Stimulated activated naive CD8-positive, alpha-beta T cell treated with anti-CD3 and anti-CD28 coated beads, Interleukin-15, Interleukin-2, amounts not matched to agents 100 ng/mL and 50 ng/mL, for 24 hours (primary cell): ENCODE measurements around the gene AIFM3.

Experiments used
- H3K27ac Mint-ChIP-seq: one replicate; pipeline ENCODE4 v1.8.0; 2021; ENCODE audit warnings: mild to moderate bottlenecking, mixed read lengths
- H3K27me3 Mint-ChIP-seq: one replicate; pipeline ENCODE4 v1.8.0; 2021; ENCODE audit warnings: mixed read lengths
- H3K36me3 Mint-ChIP-seq: one replicate; pipeline ENCODE4 v1.8.0; 2021; ENCODE audit warnings: low read depth, mixed read lengths
- H3K4me1 Mint-ChIP-seq: one replicate; pipeline ENCODE4 v1.8.0; 2021; ENCODE audit warnings: low read depth, mixed read lengths
- H3K4me3 Mint-ChIP-seq: one replicate; pipeline ENCODE4 v1.8.0; 2021; ENCODE audit warnings: mild to moderate bottlenecking, mixed read lengths
- H3K9me3 Mint-ChIP-seq: one replicate; pipeline ENCODE4 v1.8.0; 2021; ENCODE audit warnings: mixed read lengths

Gene AIFM3

GRCh38 chr22:21022507-21022906, 55.5 kb downstream of the AIFM3 start:
- Mint-ChIP-seq H3K4me1 (peaks cover 8% of the 10 kb centered on the region), H3K27me3 (no peaks in the 10 kb centered on the region), H3K27ac (no peak overlapping the region), H3K36me3 (no peaks in the 10 kb centered on the region), H3K4me3 (no peak overlapping the region), H3K9me3 (no peaks in the 10 kb centered on the region)

- Mint-ChIP-seq H3K9me3 (no peaks in the 10 kb centered on the region), H3K27ac (no peak overlapping the region), H3K4me1 (peaks cover 8% of the 10 kb centered on the region), H3K4me3 (no peak overlapping the region), H3K36me3 (no peaks in the 10 kb centered on the region), H3K27me3 (no peaks in the 10 kb centered on the region)
These were observed 56.0 kb downstream of the AIFM3 start for GRCh38 chr22:21022955-21023614.

GRCh38 chr22:21025266-21025665, 58.2 kb downstream of the AIFM3 start:
- Mint-ChIP-seq H3K36me3 (no peaks in the 10 kb centered on the region), H3K9me3 (no peaks in the 10 kb centered on the region), H3K4me3 (no peak overlapping the region), H3K27me3 (peaks cover 9% of the 10 kb centered on the region), H3K4me1 (peaks cover 8% of the 10 kb centered on the region), H3K27ac (peak overlapping the region; percentile 58)

- H3K4me3 Mint-ChIP-seq: no peak overlapping the region
- H3K27me3 Mint-ChIP-seq: peaks cover 17% of the 10 kb centered on the region
- no peak overlapping the region for H3K27ac Mint-ChIP-seq
These were observed 59.0 kb downstream of the AIFM3 start for GRCh38 chr22:21025763-21026755.

DNA sequence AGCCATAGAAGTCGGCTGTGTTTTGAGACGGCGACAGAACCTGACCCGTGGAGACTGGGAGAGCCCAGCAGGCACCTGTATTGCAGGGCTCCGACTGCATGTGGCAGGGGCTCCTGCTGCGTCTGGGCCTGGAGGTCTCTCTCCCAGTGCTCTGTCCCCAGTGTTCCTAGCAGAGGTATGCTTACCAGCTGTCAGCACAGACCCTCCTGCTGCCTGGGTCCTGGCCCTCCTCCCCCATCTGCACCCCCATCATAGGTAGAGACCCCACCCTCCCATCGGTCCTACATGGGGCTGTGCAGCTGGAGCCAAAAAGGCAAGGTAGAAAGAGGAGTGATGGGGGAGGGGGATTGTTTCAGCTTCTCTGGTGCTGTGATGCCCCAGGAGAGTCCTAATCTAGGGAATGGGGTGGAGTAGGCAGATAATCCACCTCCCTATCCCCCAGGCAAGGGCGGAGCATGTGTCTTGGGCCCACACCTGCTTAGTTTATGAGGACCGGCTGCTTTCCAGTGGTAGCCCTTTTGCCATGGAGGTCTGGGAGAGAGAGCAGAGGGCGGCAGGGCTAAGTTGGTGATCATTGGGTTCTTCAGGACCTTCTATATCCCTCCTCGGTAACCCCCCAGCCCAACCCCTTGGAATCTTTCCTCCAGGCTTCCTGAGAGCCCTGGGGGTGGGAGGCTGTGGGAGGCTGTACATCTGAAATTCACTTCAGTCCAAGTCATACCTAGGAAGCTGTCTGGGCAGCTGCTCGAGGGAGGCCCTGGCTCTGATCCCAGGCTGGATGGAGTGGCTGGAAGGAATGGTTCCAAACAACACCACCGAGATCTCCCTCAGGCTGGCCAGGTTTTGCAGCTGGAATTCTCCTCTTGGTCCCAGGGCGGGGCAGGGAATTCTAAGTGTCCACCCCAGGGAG, 60.0 kb downstream of the AIFM3 start:
- H3K36me3 Mint-ChIP-seq: no peaks in the 10 kb centered on the region

More at GRCh38 chr22:21025763-21026755, 59.0 kb downstream of the AIFM3 start:
- Mint-ChIP-seq H3K36me3 (no peaks in the 10 kb centered on the region), H3K9me3 (no peaks in the 10 kb centered on the region), H3K4me1 (peaks cover 10% of the 10 kb centered on the region)

DNA sequence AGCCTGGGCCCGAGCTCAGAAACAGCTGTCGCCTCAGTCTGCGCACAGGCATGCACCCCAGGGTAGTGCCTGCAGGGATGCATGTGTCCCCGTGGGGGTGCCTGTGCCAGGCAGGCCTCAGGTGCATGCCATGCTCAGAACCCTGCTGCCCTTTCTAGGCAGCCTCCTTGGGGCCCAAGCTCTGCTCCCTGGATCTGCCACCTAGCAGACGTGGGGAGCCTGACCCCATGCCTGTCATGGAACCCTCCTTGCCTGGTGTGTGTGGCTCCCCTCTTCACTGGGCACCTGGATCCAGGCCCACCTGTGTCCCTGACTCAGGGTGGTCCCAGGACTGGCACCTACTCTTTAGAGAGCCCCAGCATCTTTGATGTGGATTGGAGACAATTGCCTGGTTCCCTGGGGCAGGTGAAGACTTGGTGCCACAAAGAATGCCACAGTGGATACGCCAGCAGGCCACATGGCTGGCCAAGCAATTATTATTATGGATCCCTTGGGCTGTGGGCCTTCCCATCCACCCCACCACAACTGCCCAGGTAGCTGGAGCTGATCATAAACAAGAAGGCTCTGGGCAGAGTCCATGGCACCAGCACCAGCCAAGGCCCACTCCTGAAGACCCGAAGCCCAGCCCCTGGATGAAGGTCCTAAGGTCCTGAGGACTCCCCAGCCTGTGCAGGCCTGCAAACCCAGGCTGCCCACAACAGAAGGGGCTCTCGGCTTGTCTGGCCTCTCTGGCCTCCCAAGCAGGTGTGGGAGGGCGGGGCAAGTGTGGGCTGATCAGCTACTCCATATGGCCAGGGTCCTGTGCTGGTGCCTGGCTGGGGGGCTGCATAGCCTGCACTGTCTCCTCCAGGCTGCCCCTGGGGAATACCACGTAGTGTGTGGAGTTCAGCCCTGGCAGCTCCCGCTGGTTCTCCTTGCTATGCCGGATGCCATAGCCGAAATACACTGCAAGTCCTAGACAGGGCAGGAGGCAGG, 61.5 kb downstream of the AIFM3 start:
- no peaks in the 10 kb centered on the region for H3K36me3 Mint-ChIP-seq
- H3K27ac Mint-ChIP-seq: no peak overlapping the region
- H3K27me3 Mint-ChIP-seq: peaks cover 27% of the 10 kb centered on the region
- H3K9me3 Mint-ChIP-seq: no peaks in the 10 kb centered on the region
- H3K4me3 Mint-ChIP-seq: no peak overlapping the region
- H3K4me1 Mint-ChIP-seq: peaks cover 15% of the 10 kb centered on the region

More for the DNA sequence above, 60.0 kb downstream of the AIFM3 start:
- Mint-ChIP-seq H3K27ac (no peak overlapping the region), H3K4me1 (peaks cover 15% of the 10 kb centered on the region), H3K9me3 (no peaks in the 10 kb centered on the region), H3K27me3 (peaks cover 21% of the 10 kb centered on the region), H3K4me3 (no peak overlapping the region)

DNA sequence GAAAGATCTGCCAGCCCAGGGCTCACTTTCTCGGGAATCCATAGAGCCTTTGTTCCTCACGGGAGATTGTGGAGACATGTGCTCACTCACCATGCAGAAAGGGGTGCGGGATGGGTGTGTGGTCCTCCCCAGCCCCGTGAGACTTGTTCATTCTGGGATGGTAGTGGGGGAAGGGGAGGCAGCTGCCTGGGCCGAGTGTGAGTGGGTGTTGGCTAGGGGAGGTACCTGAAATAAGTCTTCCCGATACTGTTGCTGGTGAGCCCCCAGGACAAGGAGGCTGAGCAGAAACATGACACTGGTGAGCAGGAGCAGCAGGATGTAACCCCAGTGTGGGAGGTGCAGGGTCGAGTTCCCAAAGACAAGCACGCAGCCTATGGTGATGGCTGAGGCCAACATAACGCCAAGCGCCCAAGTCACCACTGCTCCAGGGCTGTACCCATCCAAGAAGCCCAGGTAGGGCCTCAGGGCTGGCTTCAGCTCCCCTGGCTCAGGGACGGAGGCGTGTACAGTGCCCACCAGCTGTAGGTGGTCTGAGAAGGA, 62.5 kb downstream of the AIFM3 start:
- Mint-ChIP-seq H3K4me3 (no peak overlapping the region), H3K27ac (no peak overlapping the region), H3K36me3 (no peaks in the 10 kb centered on the region), H3K4me1 (peaks cover 15% of the 10 kb centered on the region), H3K9me3 (no peaks in the 10 kb centered on the region), H3K27me3 (peaks cover 31% of the 10 kb centered on the region)

DNA sequence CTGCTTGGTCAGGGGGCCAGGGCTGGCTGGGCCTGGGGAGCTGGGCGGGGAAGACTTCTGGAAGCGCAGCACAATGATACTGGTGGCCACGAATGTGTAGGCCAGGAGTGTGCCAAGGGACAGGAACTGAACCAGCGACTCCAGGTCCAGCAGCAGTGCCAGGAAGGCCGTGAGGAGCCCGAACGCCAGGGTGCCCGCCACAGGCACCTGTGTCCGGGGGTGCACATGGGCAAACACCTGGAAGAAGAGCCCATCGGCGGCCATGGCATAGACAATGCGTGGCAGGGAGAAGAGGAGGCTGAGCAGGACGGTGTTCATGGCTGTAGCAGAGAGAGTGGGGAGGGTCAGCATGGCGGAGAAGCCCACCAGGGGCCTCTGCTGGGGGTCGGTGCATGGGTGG, 63.0 kb downstream of the AIFM3 start:
- H3K27me3 Mint-ChIP-seq: peaks cover 31% of the 10 kb centered on the region
- no peak overlapping the region for H3K4me3 Mint-ChIP-seq
- H3K36me3 Mint-ChIP-seq: no peaks in the 10 kb centered on the region
- no peaks in the 10 kb centered on the region for H3K9me3 Mint-ChIP-seq
- H3K27ac Mint-ChIP-seq: no peak overlapping the region
- H3K4me1 Mint-ChIP-seq: peaks cover 13% of the 10 kb centered on the region
